LNCaP clone FGC (cell line): ENCODE data around the gene ZNF804A.

ENCODE experiments used
- DNase-seq: peaks from one replicate; pipeline ENCODE4 v3.0.0-alpha.2; 2011; ENCODE audit warnings: low read depth
- H3K4me3 ChIP-seq: 2 replicates; pipeline ENCODE4 v1.5.1; 2011; ENCODE audit warnings: mild to moderate bottlenecking, low read depth, low read length, control low read depth
- TF ChIP-seq, protein P1 (sequence below): IDR thresholded peaks from 2 replicates; pipeline ENCODE4 v1.5.1; 2012; ENCODE audit warnings: mild to moderate bottlenecking; ENCODE audit not compliant: control insufficient read depth, insufficient read depth; ENCODE audit errors: extremely low read depth

The ZNF804A gene

DNA sequence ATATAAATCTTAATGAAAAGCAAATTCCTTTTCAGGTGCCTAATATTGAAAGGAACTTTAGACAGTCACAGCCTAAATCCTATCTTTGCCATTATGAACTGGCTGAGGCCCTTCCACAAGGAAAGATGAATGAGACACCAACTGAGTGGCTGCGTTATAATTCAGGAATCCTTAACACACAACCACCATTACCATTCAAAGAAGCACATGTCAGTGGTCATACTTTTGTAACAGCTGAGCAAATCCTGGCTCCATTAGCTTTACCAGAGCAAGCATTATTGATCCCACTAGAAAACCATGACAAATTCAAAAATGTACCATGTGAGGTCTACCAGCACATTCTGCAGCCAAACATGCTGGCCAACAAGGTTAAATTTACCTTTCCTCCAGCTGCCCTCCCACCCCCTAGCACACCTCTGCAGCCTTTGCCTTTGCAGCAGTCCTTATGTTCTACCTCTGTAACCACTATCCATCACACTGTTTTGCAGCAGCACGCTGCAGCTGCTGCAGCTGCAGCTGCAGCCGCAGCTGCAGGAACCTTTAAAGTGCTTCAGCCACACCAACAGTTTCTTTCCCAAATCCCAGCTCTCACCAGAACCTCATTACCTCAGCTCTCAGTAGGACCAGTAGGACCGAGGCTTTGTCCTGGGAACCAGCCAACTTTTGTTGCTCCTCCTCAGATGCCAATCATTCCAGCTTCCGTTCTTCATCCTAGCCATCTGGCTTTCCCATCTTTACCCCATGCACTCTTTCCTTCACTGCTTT, 340.1 kb downstream of the ZNF804A start:
- TF ChIP-seq, protein P1, sequence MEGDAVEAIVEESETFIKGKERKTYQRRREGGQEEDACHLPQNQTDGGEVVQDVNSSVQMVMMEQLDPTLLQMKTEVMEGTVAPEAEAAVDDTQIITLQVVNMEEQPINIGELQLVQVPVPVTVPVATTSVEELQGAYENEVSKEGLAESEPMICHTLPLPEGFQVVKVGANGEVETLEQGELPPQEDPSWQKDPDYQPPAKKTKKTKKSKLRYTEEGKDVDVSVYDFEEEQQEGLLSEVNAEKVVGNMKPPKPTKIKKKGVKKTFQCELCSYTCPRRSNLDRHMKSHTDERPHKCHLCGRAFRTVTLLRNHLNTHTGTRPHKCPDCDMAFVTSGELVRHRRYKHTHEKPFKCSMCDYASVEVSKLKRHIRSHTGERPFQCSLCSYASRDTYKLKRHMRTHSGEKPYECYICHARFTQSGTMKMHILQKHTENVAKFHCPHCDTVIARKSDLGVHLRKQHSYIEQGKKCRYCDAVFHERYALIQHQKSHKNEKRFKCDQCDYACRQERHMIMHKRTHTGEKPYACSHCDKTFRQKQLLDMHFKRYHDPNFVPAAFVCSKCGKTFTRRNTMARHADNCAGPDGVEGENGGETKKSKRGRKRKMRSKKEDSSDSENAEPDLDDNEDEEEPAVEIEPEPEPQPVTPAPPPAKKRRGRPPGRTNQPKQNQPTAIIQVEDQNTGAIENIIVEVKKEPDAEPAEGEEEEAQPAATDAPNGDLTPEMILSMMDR, result no peak
- H3K4me3 ChIP-seq, result no peak overlapping the region
- no peak for DNase-seq

DNA sequence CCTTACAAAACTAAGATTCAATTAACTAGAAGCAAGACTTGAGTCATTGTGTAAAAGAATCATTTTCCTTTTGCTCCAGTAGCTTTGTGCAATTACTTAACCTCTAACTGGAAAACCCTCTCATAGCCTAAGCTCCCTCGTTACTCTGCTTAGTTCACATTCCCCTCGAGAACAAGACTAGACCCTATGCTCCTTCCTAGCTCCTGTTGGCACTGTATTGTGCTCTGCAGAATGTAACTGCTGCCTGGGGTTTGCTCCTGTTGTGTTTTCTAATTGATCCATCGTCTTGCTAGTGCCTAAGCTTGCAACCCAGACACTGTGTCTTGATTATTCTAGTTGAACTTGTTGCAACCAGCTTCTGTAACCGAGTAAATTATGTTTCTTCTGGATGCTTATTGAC, 347.0 kb downstream of the ZNF804A start:
- no peak for DNase-seq
- TF ChIP-seq, protein P1, result no peak
- H3K4me3 ChIP-seq, result no peak overlapping the region

DNA sequence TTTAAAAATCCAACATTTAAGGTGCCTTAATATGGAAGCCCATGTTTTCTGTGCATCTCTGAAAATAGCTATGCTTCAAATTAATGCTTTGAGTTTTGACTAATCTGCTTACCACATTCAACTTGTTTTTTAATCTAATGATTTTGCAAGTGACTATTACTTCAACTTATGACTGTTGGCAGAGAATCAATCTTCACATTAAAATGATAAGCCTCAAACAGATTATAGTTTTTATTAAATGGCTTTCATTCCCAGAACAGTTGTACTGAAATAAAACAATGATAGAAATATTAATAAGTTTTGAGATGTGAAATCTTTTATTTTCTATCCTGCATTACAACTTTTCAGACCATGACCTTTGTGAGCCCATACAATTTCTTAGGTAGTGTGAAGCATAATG, 347.5 kb downstream of the ZNF804A start:
- no peak for DNase-seq
- no peak overlapping the region for H3K4me3 ChIP-seq
- TF ChIP-seq, protein P1, result no peak

DNA sequence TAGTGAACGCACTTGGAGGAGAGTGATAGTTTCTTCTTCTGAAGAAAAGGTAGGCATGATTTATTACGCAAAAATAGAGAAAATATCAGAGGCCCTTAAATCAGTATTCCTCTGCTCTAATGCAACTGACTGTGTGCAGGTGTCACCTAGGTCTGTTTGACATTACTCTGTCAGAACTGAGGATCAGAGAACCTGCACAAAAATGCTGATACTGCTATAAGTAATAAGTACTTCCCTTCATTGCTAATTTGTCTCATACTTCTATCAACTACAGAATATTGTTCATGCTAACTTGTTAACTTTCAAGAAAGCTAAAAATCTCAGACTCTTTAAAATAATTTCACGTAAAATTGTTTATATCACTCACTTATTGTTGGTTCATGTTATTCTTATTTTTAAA, 358.5 kb downstream of the ZNF804A start:
- no peak overlapping the region for H3K4me3 ChIP-seq
- TF ChIP-seq, protein P1, result no peak
- no peak for DNase-seq

DNA sequence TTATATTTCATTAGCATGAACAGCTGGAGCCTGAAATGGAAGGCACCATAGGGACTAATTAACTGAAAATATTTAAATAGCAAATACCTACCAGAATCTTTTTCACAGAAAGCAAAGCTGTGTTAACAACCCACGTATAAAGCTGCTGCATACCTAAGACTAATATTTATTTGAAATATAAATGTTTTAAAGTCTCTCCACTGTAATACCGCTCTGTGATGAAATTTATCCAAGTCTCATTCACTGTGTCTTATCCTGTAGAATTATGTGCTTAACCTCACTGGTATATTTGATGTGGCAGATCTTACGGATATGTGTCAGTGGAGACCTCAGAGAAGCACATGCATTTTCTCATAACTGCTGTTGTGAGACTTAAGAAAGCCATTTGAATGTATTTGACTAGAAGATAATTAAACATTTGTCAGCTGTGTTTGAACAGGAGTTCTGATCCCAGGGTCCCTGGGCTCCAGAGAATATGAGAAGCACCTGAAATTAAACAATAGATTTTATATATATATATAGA, 373.3 kb downstream of the ZNF804A start:
- no peak for DNase-seq
- no peak overlapping the region for H3K4me3 ChIP-seq
- TF ChIP-seq, protein P1, result no peak
